Measurements from ENCODE around the gene TSHZ1.

Gene TSHZ1

GRCh38 chr18:75276818-75277609 is 66.4 kb downstream of the TSHZ1 start:
- H3K36me3 ChIP-seq (ENCODE audit: low read length), result no peaks in the 10 kb centered on the region
- no peaks in the 10 kb centered on the region for H3K9me2 ChIP-seq (replicated peaks; ENCODE audit: insufficient read depth, low read length)
- no peaks in the 10 kb centered on the region; the same call in 1 of the 2 replicates for H4K20me1 ChIP-seq (ENCODE audit: low read depth, low read length)
- no peaks in the 10 kb centered on the region for H3K79me2 ChIP-seq (ENCODE audit: insufficient read depth, low read length)
- no peaks in the 10 kb centered on the region for H3F3A ChIP-seq (ENCODE audit: insufficient read depth)
- no peak overlapping the region for H3K4me3 ChIP-seq (ENCODE audit: insufficient read depth, low read length, poor library complexity, severe bottlenecking)
- H3K27ac ChIP-seq (ENCODE audit: low read depth, low read length), result no peak overlapping the region
- TF ChIP-seq EZH2phosphoT487 (conservative IDR thresholded peaks at IDR 0.05; ENCODE audit: low read length), result no peak
- TF ChIP-seq CTCF (IDR thresholded peaks at IDR 0.05; ENCODE audit: insufficient read depth, low read length, poor library complexity, severe bottlenecking), result no peak
- no peaks in the 10 kb centered on the region for H3K27me3 ChIP-seq (ENCODE audit: low read length)
- no peaks in the 10 kb centered on the region for H3K9me3 ChIP-seq (ENCODE audit: insufficient read depth, low read length)
- no peak overlapping the region for H3K9ac ChIP-seq (ENCODE audit: low read length)
- H2AFZ ChIP-seq (ENCODE audit: low read depth, low read length, severe bottlenecking), result no peak overlapping the region
- H3K4me2 ChIP-seq (ENCODE audit: low read depth, low read length, poor library complexity, severe bottlenecking), result no peak overlapping the region

GRCh38 chr18:75277610-75277928 is 67.0 kb downstream of the TSHZ1 start:
- Histone ChIP-seq H3K27me3 (ENCODE audit: low read length) (no peaks in the 10 kb centered on the region), H4K20me1 (ENCODE audit: low read depth, low read length) (no peaks in the 10 kb centered on the region; the same call in 1 of the 2 replicates), H3K9me3 (ENCODE audit: insufficient read depth, low read length) (no peaks in the 10 kb centered on the region), H3K9me2 (replicated peaks; ENCODE audit: insufficient read depth, low read length) (no peaks in the 10 kb centered on the region), H3K4me3 (ENCODE audit: insufficient read depth, low read length, poor library complexity, severe bottlenecking) (no peak overlapping the region), H3K4me2 (ENCODE audit: low read depth, low read length, poor library complexity, severe bottlenecking) (no peak overlapping the region), H3K9ac (ENCODE audit: low read length) (no peak overlapping the region), H3K27ac (ENCODE audit: low read depth, low read length) (no peak overlapping the region), H3K36me3 (ENCODE audit: low read length) (no peaks in the 10 kb centered on the region), H2AFZ (ENCODE audit: low read depth, low read length, severe bottlenecking) (no peak overlapping the region), H3F3A (ENCODE audit: insufficient read depth) (no peaks in the 10 kb centered on the region), H3K79me2 (ENCODE audit: insufficient read depth, low read length) (no peaks in the 10 kb centered on the region)
- TF ChIP-seq CTCF (IDR thresholded peaks at IDR 0.05; ENCODE audit: insufficient read depth, low read length, poor library complexity, severe bottlenecking) (no peak), EZH2phosphoT487 (conservative IDR thresholded peaks at IDR 0.05; ENCODE audit: low read length) (no peak)

- H3K36me3 ChIP-seq (ENCODE audit: low read length), result no peaks in the 10 kb centered on the region
- no peak for TF ChIP-seq CTCF (IDR thresholded peaks at IDR 0.05; ENCODE audit: insufficient read depth, low read length, poor library complexity, severe bottlenecking)
- no peak for TF ChIP-seq EZH2phosphoT487 (conservative IDR thresholded peaks at IDR 0.05; ENCODE audit: low read length)
- no peaks in the 10 kb centered on the region for H3K79me2 ChIP-seq (ENCODE audit: insufficient read depth, low read length)
- no peak overlapping the region for H3K9ac ChIP-seq (ENCODE audit: low read length)
- H3K9me2 ChIP-seq (replicated peaks; ENCODE audit: insufficient read depth, low read length), result no peaks in the 10 kb centered on the region
- H4K20me1 ChIP-seq (ENCODE audit: low read depth, low read length), result no peaks in the 10 kb centered on the region; the same call in 1 of the 2 replicates
- H2AFZ ChIP-seq (ENCODE audit: low read depth, low read length, severe bottlenecking), result no peak overlapping the region
- no peak overlapping the region for H3K4me3 ChIP-seq (ENCODE audit: insufficient read depth, low read length, poor library complexity, severe bottlenecking)
- H3K4me2 ChIP-seq (ENCODE audit: low read depth, low read length, poor library complexity, severe bottlenecking), result no peak overlapping the region
- H3K27me3 ChIP-seq (ENCODE audit: low read length), result no peaks in the 10 kb centered on the region
- no peak overlapping the region for H3K27ac ChIP-seq (ENCODE audit: low read depth, low read length)
- H3F3A ChIP-seq (ENCODE audit: insufficient read depth), result no peaks in the 10 kb centered on the region
- no peaks in the 10 kb centered on the region for H3K9me3 ChIP-seq (ENCODE audit: insufficient read depth, low read length)
Observed at GRCh38 chr18:75279381-75279780, 68.8 kb downstream of the TSHZ1 start.

Measured in SU-DHL-6 (cell line).